Pancreas (tissue), 10 donors: ENCODE results near the gene ZNF860. TPM values are rescaled to one million over a fixed set of nuclear protein-coding genes. Genes with fewer than 3 reads are reported as not detected.
A peak's percentile ranks its signal among the peaks of the same experiment; 100 is the strongest.

ENCODE experiments used
- ATAC-seq, 4 donors: fragments of 200-7000 bp; cut with Tn5 transposase; one replicate each; pipeline versions ENCODE4 v1.8.0 to v1.9.1; 2020; ENCODE audit warnings: mild to moderate bottlenecking in 4 of 4, moderate library complexity in 4 of 4
- DNase-seq, 6 donors: peaks; one replicate each; pipeline ENCODE4 v3.0.0-alpha.2; 2020
- FAIRE-seq: peaks from 2 replicates; lab custom pipeline; 2012; peaks lifted over from hg19 to GRCh38; lab: Jason Lieb, UNC
- H3K27ac ChIP-seq, 4 donors: fragments of 200-600 bp; sonication (generic); 1 replicate in 3 of 4; 2 replicates in 1 of 4; pipeline versions ENCODE4 v1.5.0 to v1.8.0; 2020
- H3K27me3 ChIP-seq, 4 donors: fragments of 200-600 bp; one replicate each; pipeline ENCODE4 v1.8.0; 2021
- H3K36me3 ChIP-seq, 3 donors: fragments of 200-600 bp; sonication (generic) in 1 of 3; one replicate each; pipeline versions ENCODE4 v1.5.0 to v1.8.0; 2020 to 2021
- H3K4me1 ChIP-seq, 3 donors: fragments of 200-600 bp; one replicate each; pipeline ENCODE4 v1.8.0; 2021
- H3K4me3 ChIP-seq, 4 donors: fragments of 200-600 bp; sonication (generic) in 2 of 4; one replicate each; pipeline versions ENCODE4 v1.5.0 to v1.8.0; 2020 to 2021
- H3K9me3 ChIP-seq, 4 donors: fragments of 200-600 bp; one replicate each; pipeline ENCODE4 v1.8.0; 2021
- CTCF ChIP-seq, 4 donors: fragments of 200-600 bp; sonication (generic) in 3 of 4; IDR thresholded peaks; one replicate each; pipeline versions ENCODE4 v1.5.0 to v1.8.0; 2021; ENCODE audit warnings: antibody characterized with exemption in 4 of 4
- WGBS, 2 donors: extraction: QIAGEN DNeasy Blood & Tissue Kit; methylation state at CpG; one replicate each; pipeline ENCODE4 v1.1.7; 2013; 5-methylcytosine and 5-hydroxymethylcytosine counted together
- intact Hi-C, 3 donors: fragments of 100-400 bp; cut with DNase I; formaldehyde crosslinking; loops; one replicate each; pipeline versions ENCODE4 v1.11.1 to v1.14.2; 2022
- polyA plus RNA-seq, 2 donors: library from polyadenylated mRNA; stranded (reverse); fragments of 200-250 nt; gene quantifications; one replicate each; pipeline ENCODE4 v1.2.3, GENCODE V29; 2013
- total RNA-seq, 6 donors: library from RNA; stranded (reverse); fragmentation: NEBNext Ultra II Directional in 4 of 6; extraction: Animal tissue kit (Norgen Biotek cat#: 25700) in 4 of 6; gene quantifications; one replicate each; pipeline versions ENCODE4 v1.2.1 to v1.2.4, GENCODE V29; 2021 to 2023
- donor health status: healthy with polysubstance abuse.
- donor health status: DM: no; HTN: no; CAD: no; lungs with moderate emphysema.
- donor health status: DM: no; HTN: no; CAD: no.
- donor health status: control.
- donor health status: control.
- donor health status: Bipolar disorder and iron deficiency.
- donor health status: DM: yes; HTN: yes; CAD: no.
- donor health status: DM: no; HTN: no; CAD: no.
- donor health status: DM: no; HTN: no; CAD: no.
- donor health status: DM: yes; HTN: yes; CAD: no.

Gene ZNF860
- total RNA-seq (under 1 TPM in 5 of 6 donors, not detected in 1; 0.24 to 0.76 (median 0.29) TPM), polyA plus RNA-seq (under 1 TPM; 0.08 to 0.49 TPM)

- Histone ChIP-seq H3K36me3 (no peaks in the 10 kb centered on the region), H3K4me3 (peak within 1 kb of the TSS; percentile 52 to 76 (median 64)), H3K4me1 (peaks cover 0 to 4% (median 0%) of the 10 kb centered on the region in 3 donors), H3K27ac (peak within 1 kb of the TSS; percentile 26 to 74 (median 56)), H3K9me3 (no peaks in the 10 kb centered on the region), H3K27me3 (no peaks in the 10 kb centered on the region)
- ATAC-seq (peak; percentile 75 to 84 (median 83)), DNase-seq (peak; percentile 81 to 91 (median 86)), FAIRE-seq (no peak)
- 2 to 4% methylated on average over 54 to 65 of the region's 65 CpGs for WGBS, 2 donors
- intact Hi-C loops: no loop called here
- no peak for TF ChIP-seq CTCF (IDR thresholded peaks at IDR 0.05)
Measured at GRCh38 chr3:31981206-31982181, at the start of gene ZNF860, which contains the start of gene OSBPL10. Gene ZNF860 (plus strand): TSS chr3:31981750. CDS start chr3:31989080, 7,330 bp downstream. Gene OSBPL10 (minus strand): TSS chr3:31981262. CDS start chr3:31981179, 83 bp downstream.

- FAIRE-seq: no peak
- no peaks in the 10 kb centered on the region for H3K36me3 ChIP-seq
- no peak for ATAC-seq
- intact Hi-C loops: no loop called here
- no peaks in the 10 kb centered on the region for H3K9me3 ChIP-seq
- DNase-seq: no peak
- no peak overlapping the region for H3K4me3 ChIP-seq
- H3K27ac ChIP-seq: no peak overlapping the region
- TF ChIP-seq CTCF (IDR thresholded peaks at IDR 0.05): no peak
- no peaks in the 10 kb centered on the region for H3K4me1 ChIP-seq
- H3K27me3 ChIP-seq: no peaks in the 10 kb centered on the region
- 96 to 99% methylated on average over 3 of the region's 3 CpGs for WGBS, 2 donors
Measured at GRCh38 chr3:31932990-31933389, 48.6 kb upstream of the ZNF860 start.

GRCh38 chr3:31934018-31934417 lies 47.5 kb upstream of the ZNF860 start:
- Histone ChIP-seq H3K36me3 (no peaks in the 10 kb centered on the region), H3K27ac (no peak overlapping the region), H3K9me3 (no peaks in the 10 kb centered on the region), H3K4me1 (no peaks in the 10 kb centered on the region), H3K4me3 (no peak overlapping the region), H3K27me3 (no peaks in the 10 kb centered on the region)
- intact Hi-C loops: no loop called here
- no peak for ATAC-seq
- 95 to 100% methylated on average over 1 of the region's 1 CpG for WGBS, 2 donors
- TF ChIP-seq CTCF (IDR thresholded peaks at IDR 0.05): no peak
- DNase-seq: no peak
- FAIRE-seq: no peak

GRCh38 chr3:31934866-31935265 lies 46.7 kb upstream of the ZNF860 start:
- ATAC-seq (no peak), DNase-seq (no peak), FAIRE-seq (no peak)
- no peaks in the 10 kb centered on the region for H3K27me3 ChIP-seq
- intact Hi-C loops: no loop called here
- no peak for TF ChIP-seq CTCF (IDR thresholded peaks at IDR 0.05)
- H3K4me1 ChIP-seq: no peaks in the 10 kb centered on the region
- no peaks in the 10 kb centered on the region for H3K9me3 ChIP-seq
- H3K36me3 ChIP-seq: no peaks in the 10 kb centered on the region
- 60 to 61% methylated on average over 3 of the region's 3 CpGs for WGBS, 2 donors
- H3K4me3 ChIP-seq: no peak overlapping the region
- H3K27ac ChIP-seq: no peak overlapping the region
